Measurements from ENCODE around the gene UPP2. TPM values are rescaled to one million over a fixed set of nuclear protein-coding genes. Genes with fewer than 3 reads are reported as not detected.

UPP2 gene
- total and polyA plus RNA-seq, 2 of the 13 experiments (the other 11 are each of a cell fraction or from before 2014, with no cell fraction given), result 0.07 to 0.28 TPM

- TF ChIP-seq ZNF281 (CRISPR knock-in tag; IDR thresholded peaks at IDR 0.05; ENCODE audit: borderline replicate concordance), result peak; percentile 44; the same call in 1 of the 2 replicates
- no peak for TF ChIP-seq AFF4 (CRISPR knock-in tag; IDR thresholded peaks at IDR 0.05)
- no peak for TF ChIP-seq SSRP1 (CRISPR knock-in tag; IDR thresholded peaks at IDR 0.05)
- TF ChIP-seq SMC3 (IDR thresholded peaks at IDR 0.05; ENCODE audit: low read length), result peak; percentile 33; the same call in 1 of the 2 replicates
- TF ChIP-seq GABPB1 (CRISPR knock-in tag; IDR thresholded peaks at IDR 0.05), result no peak
- TF ChIP-seq IKZF5 (CRISPR knock-in tag; IDR thresholded peaks at IDR 0.05), result peak; percentile 77
- peak; percentile 93 for TF ChIP-seq MED1 (CRISPR knock-in tag; IDR thresholded peaks at IDR 0.05)
- TF ChIP-seq DPF2 (CRISPR knock-in tag; IDR thresholded peaks at IDR 0.05; ENCODE audit: borderline replicate concordance, low read depth), result peak; percentile 54; the same call in 1 of the 2 replicates
- TF ChIP-seq TARDBP (CRISPR knock-in tag; IDR thresholded peaks at IDR 0.05), result peak; percentile 81; the same call in 1 of the 2 replicates
- TF ChIP-seq, protein P1, sequence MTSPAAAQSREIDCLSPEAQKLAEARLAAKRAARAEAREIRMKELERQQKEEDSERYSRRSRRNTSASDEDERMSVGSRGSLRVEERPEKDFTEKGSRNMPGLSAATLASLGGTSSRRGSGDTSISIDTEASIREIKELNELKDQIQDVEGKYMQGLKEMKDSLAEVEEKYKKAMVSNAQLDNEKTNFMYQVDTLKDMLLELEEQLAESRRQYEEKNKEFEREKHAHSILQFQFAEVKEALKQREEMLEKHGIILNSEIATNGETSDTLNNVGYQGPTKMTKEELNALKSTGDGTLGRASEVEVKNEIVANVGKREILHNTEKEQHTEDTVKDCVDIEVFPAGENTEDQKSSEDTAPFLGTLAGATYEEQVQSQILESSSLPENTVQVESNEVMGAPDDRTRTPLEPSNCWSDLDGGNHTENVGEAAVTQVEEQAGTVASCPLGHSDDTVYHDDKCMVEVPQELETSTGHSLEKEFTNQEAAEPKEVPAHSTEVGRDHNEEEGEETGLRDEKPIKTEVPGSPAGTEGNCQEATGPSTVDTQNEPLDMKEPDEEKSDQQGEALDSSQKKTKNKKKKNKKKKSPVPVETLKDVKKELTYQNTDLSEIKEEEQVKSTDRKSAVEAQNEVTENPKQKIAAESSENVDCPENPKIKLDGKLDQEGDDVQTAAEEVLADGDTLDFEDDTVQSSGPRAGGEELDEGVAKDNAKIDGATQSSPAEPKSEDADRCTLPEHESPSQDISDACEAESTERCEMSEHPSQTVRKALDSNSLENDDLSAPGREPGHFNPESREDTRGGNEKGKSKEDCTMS (CRISPR knock-in tag; conservative IDR thresholded peaks at IDR 0.05), result no peak
- peak; percentile 66; the same call in 1 of the 2 replicates for TF ChIP-seq ZNF256 (CRISPR knock-in tag; conservative IDR thresholded peaks at IDR 0.05)
- no peak for TF ChIP-seq ZNF530 (CRISPR knock-in tag; IDR thresholded peaks at IDR 0.05; ENCODE audit: low read depth)
- peak; percentile 62; the same call in 1 of the 2 replicates for TF ChIP-seq PATZ1 (CRISPR knock-in tag; IDR thresholded peaks at IDR 0.05)
These were observed 83.1 kb downstream of the UPP2 start (continued) for GRCh38 chr2:158184556-158185343.
